Non-pigmented ciliary epithelial cell (primary cell): Measurements from ENCODE around the gene SORCS2.

Experiments used
- DNase-seq: peaks from one replicate; pipeline ENCODE4 v3.0.0-alpha.2; 2010; ENCODE audit warnings: low read depth

SORCS2 gene

GRCh38 chr4:7192252-7193029 is at the start of gene SORCS2:
Gene SORCS2, plus strand, starts transcription at chr4:7192538.
- no peak for DNase-seq

- DNase-seq = no peak
These were observed 47.7 kb upstream of the SORCS2 start for GRCh38 chr4:7144374-7145290.

GRCh38 chr4:7145291-7145934 is 46.9 kb upstream of the SORCS2 start:
- DNase-seq = no peak

- no peak for DNase-seq
These were observed 46.1 kb upstream of the SORCS2 start for GRCh38 chr4:7146059-7146785.

GRCh38 chr4:7146786-7147115 is 45.6 kb upstream of the SORCS2 start:
- DNase-seq = no peak

- DNase-seq = no peak
These were observed 45.1 kb upstream of the SORCS2 start for GRCh38 chr4:7147261-7147660.

- DNase-seq = no peak
These were observed 44.6 kb upstream of the SORCS2 start for GRCh38 chr4:7147661-7148310.

- no peak for DNase-seq
These were observed 44.0 kb upstream of the SORCS2 start for GRCh38 chr4:7148337-7148736.

GRCh38 chr4:7150036-7150635 is 42.2 kb upstream of the SORCS2 start:
- no peak for DNase-seq

GRCh38 chr4:7151668-7152227 is 40.6 kb upstream of the SORCS2 start:
- DNase-seq = no peak

- DNase-seq = no peak
These were observed 38.6 kb upstream of the SORCS2 start for GRCh38 chr4:7153711-7154110.

GRCh38 chr4:7154351-7154981 is 37.9 kb upstream of the SORCS2 start:
- DNase-seq = no peak

GRCh38 chr4:7155590-7156071 is 36.7 kb upstream of the SORCS2 start:
- no peak for DNase-seq

- no peak for DNase-seq
These were observed 36.0 kb upstream of the SORCS2 start for GRCh38 chr4:7156328-7156727.

GRCh38 chr4:7156761-7157488 is 35.4 kb upstream of the SORCS2 start:
- no peak for DNase-seq

GRCh38 chr4:7157666-7158065 is 34.7 kb upstream of the SORCS2 start:
- no peak for DNase-seq

GRCh38 chr4:7158081-7158750 is 34.1 kb upstream of the SORCS2 start:
- no peak for DNase-seq

- DNase-seq = no peak
These were observed 33.3 kb upstream of the SORCS2 start for GRCh38 chr4:7158991-7159390.

GRCh38 chr4:7159923-7160322 is 32.4 kb upstream of the SORCS2 start:
- no peak for DNase-seq
